ENCODE data around the gene UIMC1.

- TF ChIP-seq CTCF (conservative IDR thresholded peaks at IDR 0.05; ENCODE audit: low read length) (no peak), EZH2phosphoT487 (IDR thresholded peaks at IDR 0.05; ENCODE audit: borderline replicate concordance, low read depth, low read length) (no peak)
These were observed 21.1 kb upstream of the UIMC1 start for GRCh38 chr5:177027665-177028064.
